H1 (cell line): ENCODE data around the gene SNU13. TPM values are rescaled to one million over a fixed set of nuclear protein-coding genes. Genes with fewer than 3 reads are reported as not detected.

ENCODE experiments used
- CTCF ChIA-PET: fragments of 300-600 bp; sonication (Branson Sonifier 250); formaldehyde crosslinking; loops from one replicate; lab custom pipeline; 2021; ENCODE audit not compliant: partially characterized antibody; lab: Charles Lee
- POLR2A ChIA-PET: fragments of 300-600 bp; sonication (Branson Sonifier 250); formaldehyde crosslinking; loops from one replicate; lab custom pipeline; 2021; ENCODE audit warnings: inconsistent platforms; ENCODE audit not compliant: partially characterized antibody; lab: Charles Lee
- DNase-seq, 2 experiments: peaks; one replicate each; pipeline versions ENCODE4 v3.0.0 to v3.0.0-alpha.2; 2010 to 2022; ENCODE audit warnings: low spot score in 2 of 2, low read depth in 1 of 2, mixed read lengths in 1 of 2
- FAIRE-seq: peaks from 2 replicates; lab custom pipeline; 2011; peaks lifted over from hg19 to GRCh38; lab: Jason Lieb, UNC
- H2AFZ ChIP-seq: 2 replicates; pipeline ENCODE4 v1.8.1; 2012; ENCODE audit warnings: low read length, inconsistent platforms
- H2AK5ac ChIP-seq: 2 replicates; pipeline ENCODE4 v1.6.1; 2013; ENCODE audit warnings: low read depth, low read length
- H2BK120ac ChIP-seq: replicated peaks from 2 replicates; pipeline ENCODE3; 2013; ENCODE audit warnings: low read depth, low read length, inconsistent platforms
- H2BK12ac ChIP-seq: 2 replicates; pipeline ENCODE4 v1.6.1; 2013; ENCODE audit warnings: low read depth, low read length
- H2BK15ac ChIP-seq: 2 replicates; pipeline ENCODE4 v1.6.1; 2013; ENCODE audit warnings: low read length
- H2BK20ac ChIP-seq: 2 replicates; pipeline ENCODE4 v1.6.1; 2013; ENCODE audit warnings: low read length
- H2BK5ac ChIP-seq: 2 replicates; pipeline ENCODE4 v1.6.1; 2013; ENCODE audit warnings: low read depth, low read length
- H3K14ac ChIP-seq: 2 replicates; pipeline ENCODE4 v1.6.1; 2013; ENCODE audit warnings: inconsistent platforms; ENCODE audit not compliant: insufficient read length
- H3K18ac ChIP-seq: 2 replicates; pipeline ENCODE4 v1.6.1; 2013; ENCODE audit warnings: low read length; ENCODE audit errors: extremely low read depth
- H3K23ac ChIP-seq: 2 replicates; pipeline ENCODE4 v1.6.1; 2013; ENCODE audit warnings: inconsistent platforms; ENCODE audit not compliant: insufficient read length
- H3K23me2 ChIP-seq: 2 replicates; pipeline ENCODE4 v1.6.1; 2013; ENCODE audit warnings: low read depth, low read length
- H3K27ac ChIP-seq: 2 replicates; pipeline ENCODE4 v1.6.1; 2011; ENCODE audit warnings: low read depth, low read length, inconsistent platforms
- H3K27me3 ChIP-seq, 4 experiments: replicated peaks in 1 of 4; 1 replicate in 1 of 4; 2 replicates in 3 of 4; pipeline versions ENCODE4 v1.6.1 to v1.8.1; 2011 to 2013; ENCODE audit warnings: low read length in 3 of 4, mild to moderate bottlenecking in 3 of 4, inconsistent platforms in 2 of 4, mixed read lengths in 2 of 4, moderate library complexity in 1 of 4; ENCODE audit not compliant: control insufficient read depth in 3 of 4, insufficient read depth in 3 of 4; ENCODE audit errors: extremely low read depth in 1 of 4
- H3K36me3 ChIP-seq, 4 experiments: 2 replicates each; pipeline versions ENCODE4 v1.6.1 to v1.8.1; 2011 to 2013; ENCODE audit warnings: mild to moderate bottlenecking in 4 of 4, low read length in 3 of 4, moderate library complexity in 2 of 4, control low read depth in 1 of 4, inconsistent platforms in 1 of 4; ENCODE audit not compliant: insufficient read depth in 4 of 4, control insufficient read depth in 2 of 4
- H3K4ac ChIP-seq: replicated peaks from 2 replicates; pipeline ENCODE3; 2013; ENCODE audit warnings: low read length, low read depth, mixed read lengths, inconsistent platforms; ENCODE audit not compliant: insufficient read length
- H3K4me1 ChIP-seq, 4 experiments: replicated peaks in 1 of 4; 1 replicate in 1 of 4; 2 replicates in 3 of 4; pipeline versions ENCODE4 v1.6.1 to v1.8.1; 2011 to 2013; ENCODE audit warnings: low read length in 3 of 4, inconsistent platforms in 2 of 4, mixed read lengths in 1 of 4; ENCODE audit not compliant: insufficient read depth in 4 of 4, control insufficient read depth in 3 of 4
- H3K4me2 ChIP-seq, 2 experiments: 2 replicates each; pipeline versions ENCODE4 v1.6.1 to v1.8.1; 2011 to 2013; ENCODE audit warnings: low read depth in 2 of 2, low read length in 2 of 2, control low read depth in 1 of 2, inconsistent platforms in 1 of 2, mild to moderate bottlenecking in 1 of 2; ENCODE audit not compliant: insufficient read depth in 1 of 2
- H3K4me3 ChIP-seq, 4 experiments: fragments of 200-600, 300-600 bp in 1 of 4; sonication (generic), shearing (Covaris generic), sonication (Bioruptor Twin) in 1 of 4; 2 replicates each; pipeline versions ENCODE4 v1.5.1 to v1.8.1; 2011 to 2016; ENCODE audit warnings: low read length in 4 of 4, low read depth in 3 of 4, control low read depth in 2 of 4, inconsistent platforms in 2 of 4, mild to moderate bottlenecking in 2 of 4, mixed read lengths in 1 of 4, moderate library complexity in 1 of 4; ENCODE audit not compliant: insufficient read depth in 2 of 4; ENCODE audit errors: extremely low read depth in 1 of 4
- H3K56ac ChIP-seq: replicated peaks from 2 replicates; pipeline ENCODE3; 2013; ENCODE audit warnings: low read depth, mild to moderate bottlenecking, mixed read lengths, low read length, inconsistent platforms; ENCODE audit not compliant: insufficient read length
- H3K79me1 ChIP-seq: 2 replicates; pipeline ENCODE4 v1.6.1; 2013; ENCODE audit warnings: low read depth, low read length, control low read depth
- H3K79me2 ChIP-seq, 2 experiments: 2 replicates each; pipeline versions ENCODE4 v1.6.1 to v1.8.1; 2012 to 2013; ENCODE audit warnings: low read length in 2 of 2, mild to moderate bottlenecking in 2 of 2, inconsistent platforms in 1 of 2; ENCODE audit not compliant: insufficient read depth in 2 of 2, control insufficient read depth in 1 of 2
- H3K9ac ChIP-seq, 4 experiments: replicated peaks in 1 of 4; 1 replicate in 1 of 4; 2 replicates in 3 of 4; pipeline versions ENCODE4 v1.6.1 to v1.8.1; 2011 to 2013; ENCODE audit warnings: low read depth in 3 of 4, low read length in 3 of 4, control low read depth in 2 of 4, mild to moderate bottlenecking in 2 of 4, moderate library complexity in 2 of 4, inconsistent platforms in 1 of 4; ENCODE audit errors: extremely low read depth in 1 of 4
- H3K9me3 ChIP-seq, 2 experiments: 2 replicates each; pipeline versions ENCODE4 v1.6.1 to v1.8.1; 2012 to 2013; ENCODE audit warnings: mild to moderate bottlenecking in 2 of 2, moderate library complexity in 2 of 2, control low read depth in 1 of 2, inconsistent platforms in 1 of 2, low read depth in 1 of 2, low read length in 1 of 2, mixed read lengths in 1 of 2; ENCODE audit not compliant: insufficient read depth in 2 of 2
- H4K20me1 ChIP-seq, 2 experiments: replicated peaks in 1 of 2; 2 replicates each; pipeline versions ENCODE3 to v1.8.1; 2011 to 2013; ENCODE audit warnings: inconsistent platforms in 2 of 2, low read length in 2 of 2, mild to moderate bottlenecking in 1 of 2; ENCODE audit not compliant: insufficient read depth in 2 of 2, control insufficient read depth in 1 of 2
- H4K5ac ChIP-seq: 2 replicates; pipeline ENCODE4 v1.6.1; 2013; ENCODE audit warnings: low read length, low read depth, mixed read lengths, inconsistent platforms; ENCODE audit not compliant: insufficient read length
- H4K8ac ChIP-seq: 2 replicates; pipeline ENCODE4 v1.8.0; 2013; ENCODE audit warnings: mild to moderate bottlenecking, moderate library complexity, low read length, inconsistent platforms; ENCODE audit not compliant: insufficient read depth; ENCODE audit errors: extremely low read depth
- H4K91ac ChIP-seq: replicated peaks from 2 replicates; pipeline ENCODE3; 2013; ENCODE audit warnings: low read length, mixed read lengths, inconsistent platforms; ENCODE audit not compliant: insufficient read length
- CBX8 ChIP-seq: fragments of 300-800, 300-1000 bp; sonication (generic); IDR thresholded peaks from 2 replicates; pipeline ENCODE4 v1.7.1; 2016; ENCODE audit warnings: low read depth, low read length, borderline replicate concordance
- GTF2F1 ChIP-seq: IDR thresholded peaks from 2 replicates; pipeline ENCODE4 v1.6.1; 2012; ENCODE audit warnings: low read depth, low read length, improper control_type of control experiment, borderline replicate concordance
- SUZ12 ChIP-seq: fragments of 200-600 bp; sonication (generic); IDR thresholded peaks from 2 replicates; pipeline ENCODE4 v1.6.1; 2012; ENCODE audit warnings: mild to moderate bottlenecking, inconsistent platforms, low read length, moderate library complexity, mixed read lengths
- WGBS, 2 experiments: shearing (Covaris generic) in 1 of 2; methylation state at CpG; one replicate each; pipeline versions ENCODE4 v1.1.6 to v1.1.7; 2013 to 2015; ENCODE audit warnings: low lambda C conversion rate in 2 of 2, mixed read lengths in 2 of 2, inconsistent platforms in 1 of 2, low coverage in 1 of 2, missing lambda C conversion rate in 1 of 2; ENCODE audit not compliant: insufficient replicate concordance in 2 of 2, insufficient coverage in 1 of 2, insufficient read length in 1 of 2; ENCODE audit errors: extremely low coverage in 1 of 2, missing lambda C conversion rate in 1 of 2; 5-methylcytosine and 5-hydroxymethylcytosine counted together
- polyA plus RNA-seq, 7 experiments: library from polyadenylated mRNA; depleted of rRNA in 3 of 7; stranded (reverse) in 5 of 7; unstranded in 2 of 7; fragments of >200 nt in 5 of 7; fragments of 200-250 nt in 2 of 7; gene quantifications; 1 replicate in 5 of 7; 2 replicates in 1 of 7; 4 replicates in 1 of 7; pipeline versions ENCODE4 v1.2.1 to v1.2.3, GENCODE V29; 2011 to 2013; ENCODE audit warnings: missing spikeins in 2 of 7, mixed read lengths in 2 of 7
- total RNA-seq: library from RNA; stranded (reverse); fragmentation: NEBNext Ultra II Directional; extraction: Animal tissue kit (Norgen Biotek cat#: 25700); gene quantifications from 2 replicates; pipeline ENCODE4 v1.2.1, GENCODE V29; 2021

The SNU13 gene
- total and polyA plus RNA-seq, 2 of the 8 experiments (the other 6 are each of a cell fraction or from before 2014, with no cell fraction given): 241 to 281 TPM

- Histone ChIP-seq H2BK12ac (no peak overlapping the region), H3K4me1 (no peaks in the 10 kb centered on the region), H3K27me3 (no peaks in the 10 kb centered on the region), H4K20me1 (peaks cover 2 to 3% of the 10 kb centered on the region in 2 experiments), H3K79me1 (no peaks in the 10 kb centered on the region; the same call in 1 of the 2 replicates), H3K18ac (no peak overlapping the region), H2BK15ac (no peak overlapping the region), H3K36me3 (peaks cover 39 to 84% (median 56%) of the 10 kb centered on the region in 4 experiments), H2AFZ (no peak overlapping the region), H4K8ac (no peak overlapping the region), H3K4me2 (no peak overlapping the region), H3K56ac (no peak overlapping the region), H3K4me3 (no peak overlapping the region), H3K79me2 (no peaks in the 10 kb centered on the region), H2BK120ac (no peak overlapping the region), H3K23me2 (no peaks in the 10 kb centered on the region), H3K23ac (no peak overlapping the region), H3K9ac (no peak overlapping the region), H3K4ac (no peak overlapping the region), H2AK5ac (no peak overlapping the region), H4K91ac (no peak overlapping the region), H2BK20ac (no peak overlapping the region), H3K14ac (no peak overlapping the region), H3K27ac (no peak overlapping the region), H4K5ac (no peak overlapping the region), H3K9me3 (no peaks in the 10 kb centered on the region), H2BK5ac (no peak overlapping the region)
- FAIRE-seq (no peak), DNase-seq (no peak)
- POLR2A ChIA-PET: interaction anchor here (0.6 to 16.5 kb wide), 3 partner anchors 20 to 396 kb away, joined by 3 to 129 read pairs (median 4); no protein-coding TSS in a partner anchor
- 84% methylated on average over 2 of the region's 2 CpGs; no CpG with 5 or more reads in 1 of the 2 experiments for WGBS, 2 experiments
- no peak for TF ChIP-seq GTF2F1
- no peak for TF ChIP-seq CBX8
- TF ChIP-seq SUZ12: no peak
- CTCF ChIA-PET: no interaction called here
Measured at GRCh38 chr22:41661713-41662112, 27.0 kb downstream of the SNU13 start.
